Psoas muscle (tissue), 8 donors: ENCODE measurements around the gene CELSR3. TPM values are rescaled to one million over a fixed set of nuclear protein-coding genes. Genes with fewer than 3 reads are reported as not detected.

Source experiments
- ATAC-seq, 4 donors: fragments of 200-7000 bp; cut with Tn5 transposase; one replicate each; pipeline ENCODE4 v1.9.1; 2020; ENCODE audit warnings: moderate library complexity in 3 of 4, mild to moderate bottlenecking in 2 of 4
- DNase-seq, 2 donors: peaks; one replicate each; pipeline ENCODE4 v3.0.0-alpha.2; 2020
- H3K27ac ChIP-seq: fragments of 200-600 bp; one replicate; pipeline ENCODE4 v1.8.0; 2022
- H3K27me3 ChIP-seq, 3 donors: fragments of 200-600 bp in 1 of 3; one replicate each; pipeline versions ENCODE4 v1.6.1 to v1.8.0; 2013 to 2022; ENCODE audit warnings: low read length in 2 of 3, mild to moderate bottlenecking in 2 of 3, moderate library complexity in 1 of 3; ENCODE audit not compliant: insufficient read depth in 3 of 3
- H3K36me3 ChIP-seq, 2 donors: fragments of 200-600 bp in 1 of 2; one replicate each; pipeline versions ENCODE4 v1.6.1 to v1.8.0; 2013 to 2022; ENCODE audit warnings: low read depth in 1 of 2, mild to moderate bottlenecking in 1 of 2, moderate library complexity in 1 of 2; ENCODE audit not compliant: insufficient read depth in 1 of 2
- H3K4me1 ChIP-seq: fragments of 200-600 bp; one replicate; pipeline ENCODE4 v1.8.0; 2022
- H3K4me3 ChIP-seq: fragments of 200-600 bp; one replicate; pipeline ENCODE4 v1.8.0; 2022; ENCODE audit warnings: mild to moderate bottlenecking
- H3K9me3 ChIP-seq: fragments of 200-600 bp; one replicate; pipeline ENCODE4 v1.8.0; 2022
- WGBS, 3 donors: extraction: QIAGEN DNeasy Blood & Tissue Kit; methylation state at CpG; one replicate each; pipeline versions ENCODE4 v1.1.6 to v1.1.7; 2013; 5-methylcytosine and 5-hydroxymethylcytosine counted together
- intact Hi-C, 2 donors: fragments of 100-400 bp; cut with DNase I; formaldehyde crosslinking; loops; one replicate each; pipeline versions ENCODE4 v1.11.0 to v1.14.2; 2022
- polyA plus RNA-seq, 3 donors: library from polyadenylated mRNA; stranded (reverse); fragments of 200-250 nt; gene quantifications; one replicate each; pipeline ENCODE4 v1.2.3, GENCODE V29; 2013
- total RNA-seq, 4 donors: library from RNA; stranded (reverse); fragmentation: NEBNext Ultra II Directional in 2 of 4; extraction: Animal tissue kit (Norgen Biotek cat#: 25700) in 2 of 4; gene quantifications; one replicate each; pipeline versions ENCODE4 v1.2.1 to v1.2.4, GENCODE V29; 2021 to 2023
- TF ChIP-seq, protein P1 (sequence below): fragments of 200-600 bp; IDR thresholded peaks from one replicate; pipeline ENCODE4 v1.8.0; 2022; ENCODE audit warnings: antibody characterized with exemption
- donor health status: healthy with polysubstance abuse.
- donor health status: DM: no; HTN: no; CAD: no; lungs with moderate emphysema.
- donor health status: Bipolar disorder and iron deficiency.
- donor health status: healthy.
- donor health status: DM: yes; HTN: yes; CAD: no.
- donor health status: DM: no; HTN: no; CAD: no.
- donor health status: DM: no; HTN: no; CAD: no.
- donor health status: DM: yes; HTN: yes; CAD: no.

Gene CELSR3
- total and polyA plus RNA-seq, 7 donors = 0.04 to 0.21 (median 0.14) TPM

DNA sequence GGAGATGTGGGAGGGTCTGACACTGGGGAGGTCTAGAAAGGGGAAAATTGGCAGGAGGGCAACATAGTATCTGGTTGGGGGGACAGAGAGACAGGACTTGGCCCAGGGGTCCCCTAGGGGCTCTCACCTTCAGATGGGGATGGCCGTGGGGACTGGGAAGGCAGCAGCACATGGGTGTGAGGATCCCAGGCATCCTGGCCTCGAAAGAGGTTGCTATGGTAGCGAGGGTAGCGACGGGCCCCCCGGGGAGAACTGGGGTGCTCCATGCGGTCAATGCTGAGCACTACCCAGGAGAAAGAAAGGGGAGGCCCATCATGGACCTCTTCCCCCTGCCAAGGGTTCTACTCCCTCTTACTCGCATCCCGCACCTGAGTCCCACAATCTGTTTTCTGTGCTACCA, 15.0 kb downstream of the CELSR3 start:
- ATAC-seq (no peak), DNase-seq (no peak)
- intact Hi-C loops = no loop called here
- 74 to 84% (median 81%) methylated on average over 9 of the region's 9 CpGs for WGBS, 3 donors
- H3K9me3 ChIP-seq = no peaks in the 10 kb centered on the region
- no peak overlapping the region for H3K27ac ChIP-seq
- H3K27me3 ChIP-seq = no peaks in the 10 kb centered on the region
- TF ChIP-seq, protein P1, sequence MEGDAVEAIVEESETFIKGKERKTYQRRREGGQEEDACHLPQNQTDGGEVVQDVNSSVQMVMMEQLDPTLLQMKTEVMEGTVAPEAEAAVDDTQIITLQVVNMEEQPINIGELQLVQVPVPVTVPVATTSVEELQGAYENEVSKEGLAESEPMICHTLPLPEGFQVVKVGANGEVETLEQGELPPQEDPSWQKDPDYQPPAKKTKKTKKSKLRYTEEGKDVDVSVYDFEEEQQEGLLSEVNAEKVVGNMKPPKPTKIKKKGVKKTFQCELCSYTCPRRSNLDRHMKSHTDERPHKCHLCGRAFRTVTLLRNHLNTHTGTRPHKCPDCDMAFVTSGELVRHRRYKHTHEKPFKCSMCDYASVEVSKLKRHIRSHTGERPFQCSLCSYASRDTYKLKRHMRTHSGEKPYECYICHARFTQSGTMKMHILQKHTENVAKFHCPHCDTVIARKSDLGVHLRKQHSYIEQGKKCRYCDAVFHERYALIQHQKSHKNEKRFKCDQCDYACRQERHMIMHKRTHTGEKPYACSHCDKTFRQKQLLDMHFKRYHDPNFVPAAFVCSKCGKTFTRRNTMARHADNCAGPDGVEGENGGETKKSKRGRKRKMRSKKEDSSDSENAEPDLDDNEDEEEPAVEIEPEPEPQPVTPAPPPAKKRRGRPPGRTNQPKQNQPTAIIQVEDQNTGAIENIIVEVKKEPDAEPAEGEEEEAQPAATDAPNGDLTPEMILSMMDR = no peak
- H3K36me3 ChIP-seq = no peaks in the 10 kb centered on the region
- no peaks in the 10 kb centered on the region for H3K4me1 ChIP-seq
- no peak overlapping the region for H3K4me3 ChIP-seq

- H3K4me3 ChIP-seq = no peak overlapping the region
- intact Hi-C loops = no loop called here
- H3K27ac ChIP-seq = no peak overlapping the region
- H3K36me3 ChIP-seq = no peaks in the 10 kb centered on the region
- H3K4me1 ChIP-seq = no peaks in the 10 kb centered on the region
- ATAC-seq = no peak
- 89 to 91% (median 90%) methylated on average over 17 to 22 of the region's 22 CpGs for WGBS, 3 donors
- H3K9me3 ChIP-seq = no peaks in the 10 kb centered on the region
- DNase-seq = no peak
- H3K27me3 ChIP-seq = no peaks in the 10 kb centered on the region
- TF ChIP-seq, protein P1 = no peak
Observed at GRCh38 chr3:48644898-48645760, 17.6 kb downstream of the CELSR3 start.

GRCh38 chr3:48642605-48643004, 20.1 kb downstream of the CELSR3 start:
- DNase-seq = no peak
- ATAC-seq = no peak
- intact Hi-C loops = no loop called here
- no peak overlapping the region for H3K4me3 ChIP-seq
- H3K36me3 ChIP-seq = no peaks in the 10 kb centered on the region
- H3K27me3 ChIP-seq = no peaks in the 10 kb centered on the region
- 88 to 92% (median 90%) methylated on average over 7 to 12 of the region's 12 CpGs for WGBS, 3 donors
- no peaks in the 10 kb centered on the region for H3K4me1 ChIP-seq
- no peak overlapping the region for H3K27ac ChIP-seq
- no peaks in the 10 kb centered on the region for H3K9me3 ChIP-seq
- TF ChIP-seq, protein P1 = no peak

GRCh38 chr3:48641396-48641795, 21.3 kb downstream of the CELSR3 start:
- H3K4me3 ChIP-seq = no peak overlapping the region
- no peaks in the 10 kb centered on the region for H3K27me3 ChIP-seq
- peaks cover 5% of the 10 kb centered on the region for H3K4me1 ChIP-seq
- intact Hi-C loops = no loop called here
- TF ChIP-seq, protein P1 = no peak
- no peak overlapping the region for H3K27ac ChIP-seq
- no peaks in the 10 kb centered on the region for H3K36me3 ChIP-seq
- ATAC-seq (no peak), DNase-seq (no peak)
- no peaks in the 10 kb centered on the region for H3K9me3 ChIP-seq
- WGBS, 3 donors = 78 to 93% (median 85%) methylated on average over 3 of the region's 3 CpGs
